Measurements from ENCODE around the gene TMEM120A.

- TF ChIP-seq, protein P1, sequence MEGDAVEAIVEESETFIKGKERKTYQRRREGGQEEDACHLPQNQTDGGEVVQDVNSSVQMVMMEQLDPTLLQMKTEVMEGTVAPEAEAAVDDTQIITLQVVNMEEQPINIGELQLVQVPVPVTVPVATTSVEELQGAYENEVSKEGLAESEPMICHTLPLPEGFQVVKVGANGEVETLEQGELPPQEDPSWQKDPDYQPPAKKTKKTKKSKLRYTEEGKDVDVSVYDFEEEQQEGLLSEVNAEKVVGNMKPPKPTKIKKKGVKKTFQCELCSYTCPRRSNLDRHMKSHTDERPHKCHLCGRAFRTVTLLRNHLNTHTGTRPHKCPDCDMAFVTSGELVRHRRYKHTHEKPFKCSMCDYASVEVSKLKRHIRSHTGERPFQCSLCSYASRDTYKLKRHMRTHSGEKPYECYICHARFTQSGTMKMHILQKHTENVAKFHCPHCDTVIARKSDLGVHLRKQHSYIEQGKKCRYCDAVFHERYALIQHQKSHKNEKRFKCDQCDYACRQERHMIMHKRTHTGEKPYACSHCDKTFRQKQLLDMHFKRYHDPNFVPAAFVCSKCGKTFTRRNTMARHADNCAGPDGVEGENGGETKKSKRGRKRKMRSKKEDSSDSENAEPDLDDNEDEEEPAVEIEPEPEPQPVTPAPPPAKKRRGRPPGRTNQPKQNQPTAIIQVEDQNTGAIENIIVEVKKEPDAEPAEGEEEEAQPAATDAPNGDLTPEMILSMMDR (IDR thresholded peaks at IDR 0.05) = no peak
- TF ChIP-seq NRF1 (IDR thresholded peaks at IDR 0.05; ENCODE audit: low read depth, low read length) (no peak), EP300 (IDR thresholded peaks at IDR 0.05; ENCODE audit: borderline replicate concordance in 1 of 2, low read depth in 1 of 2, low read length in 1 of 2) (no peak), POLR2AphosphoS5 (IDR thresholded peaks at IDR 0.05; ENCODE audit: low read depth, low read length) (no peak), EZH2phosphoT487 (IDR thresholded peaks at IDR 0.05; ENCODE audit: borderline replicate concordance, low read depth) (no peak), YY1 (IDR thresholded peaks at IDR 0.05; ENCODE audit: low read depth) (no peak), TCF12 (IDR thresholded peaks at IDR 0.05) (no peak), JUND (IDR thresholded peaks at IDR 0.05) (no peak), CHD2 (IDR thresholded peaks at IDR 0.05; ENCODE audit: low read length, partially characterized antibody) (no peak), RAD21 (IDR thresholded peaks at IDR 0.05; ENCODE audit: low read length) (no peak), TAF1 (IDR thresholded peaks at IDR 0.05; ENCODE audit: borderline replicate concordance, low read depth, low read length) (no peak), IRF3 (IDR thresholded peaks at IDR 0.05; ENCODE audit: low read depth, low read length) (no peak)
- TF ChIP-seq, protein P2, sequence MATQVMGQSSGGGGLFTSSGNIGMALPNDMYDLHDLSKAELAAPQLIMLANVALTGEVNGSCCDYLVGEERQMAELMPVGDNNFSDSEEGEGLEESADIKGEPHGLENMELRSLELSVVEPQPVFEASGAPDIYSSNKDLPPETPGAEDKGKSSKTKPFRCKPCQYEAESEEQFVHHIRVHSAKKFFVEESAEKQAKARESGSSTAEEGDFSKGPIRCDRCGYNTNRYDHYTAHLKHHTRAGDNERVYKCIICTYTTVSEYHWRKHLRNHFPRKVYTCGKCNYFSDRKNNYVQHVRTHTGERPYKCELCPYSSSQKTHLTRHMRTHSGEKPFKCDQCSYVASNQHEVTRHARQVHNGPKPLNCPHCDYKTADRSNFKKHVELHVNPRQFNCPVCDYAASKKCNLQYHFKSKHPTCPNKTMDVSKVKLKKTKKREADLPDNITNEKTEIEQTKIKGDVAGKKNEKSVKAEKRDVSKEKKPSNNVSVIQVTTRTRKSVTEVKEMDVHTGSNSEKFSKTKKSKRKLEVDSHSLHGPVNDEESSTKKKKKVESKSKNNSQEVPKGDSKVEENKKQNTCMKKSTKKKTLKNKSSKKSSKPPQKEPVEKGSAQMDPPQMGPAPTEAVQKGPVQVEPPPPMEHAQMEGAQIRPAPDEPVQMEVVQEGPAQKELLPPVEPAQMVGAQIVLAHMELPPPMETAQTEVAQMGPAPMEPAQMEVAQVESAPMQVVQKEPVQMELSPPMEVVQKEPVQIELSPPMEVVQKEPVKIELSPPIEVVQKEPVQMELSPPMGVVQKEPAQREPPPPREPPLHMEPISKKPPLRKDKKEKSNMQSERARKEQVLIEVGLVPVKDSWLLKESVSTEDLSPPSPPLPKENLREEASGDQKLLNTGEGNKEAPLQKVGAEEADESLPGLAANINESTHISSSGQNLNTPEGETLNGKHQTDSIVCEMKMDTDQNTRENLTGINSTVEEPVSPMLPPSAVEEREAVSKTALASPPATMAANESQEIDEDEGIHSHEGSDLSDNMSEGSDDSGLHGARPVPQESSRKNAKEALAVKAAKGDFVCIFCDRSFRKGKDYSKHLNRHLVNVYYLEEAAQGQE (IDR thresholded peaks at IDR 0.05; ENCODE audit: low read depth, low read length) = no peak
These were observed 3.6 kb upstream of the TMEM120A start for GRCh38 chr7:75998038-75998437.

Data from SK-N-SH (cell line).